NCI-H524 (cell line): ENCODE measurements around the gene SLC6A5.
"Not testable (repeated sequence)": the region's sequence is repeated elsewhere in the genome, so short reads cannot be mapped to it uniquely, and the experiment has no call there.

Experiments used
- DNase-seq, 2 experiments: peaks; one replicate each; lab custom pipeline; 2025; lab: John Stamatoyannopoulos, UW

Gene SLC6A5

DNA sequence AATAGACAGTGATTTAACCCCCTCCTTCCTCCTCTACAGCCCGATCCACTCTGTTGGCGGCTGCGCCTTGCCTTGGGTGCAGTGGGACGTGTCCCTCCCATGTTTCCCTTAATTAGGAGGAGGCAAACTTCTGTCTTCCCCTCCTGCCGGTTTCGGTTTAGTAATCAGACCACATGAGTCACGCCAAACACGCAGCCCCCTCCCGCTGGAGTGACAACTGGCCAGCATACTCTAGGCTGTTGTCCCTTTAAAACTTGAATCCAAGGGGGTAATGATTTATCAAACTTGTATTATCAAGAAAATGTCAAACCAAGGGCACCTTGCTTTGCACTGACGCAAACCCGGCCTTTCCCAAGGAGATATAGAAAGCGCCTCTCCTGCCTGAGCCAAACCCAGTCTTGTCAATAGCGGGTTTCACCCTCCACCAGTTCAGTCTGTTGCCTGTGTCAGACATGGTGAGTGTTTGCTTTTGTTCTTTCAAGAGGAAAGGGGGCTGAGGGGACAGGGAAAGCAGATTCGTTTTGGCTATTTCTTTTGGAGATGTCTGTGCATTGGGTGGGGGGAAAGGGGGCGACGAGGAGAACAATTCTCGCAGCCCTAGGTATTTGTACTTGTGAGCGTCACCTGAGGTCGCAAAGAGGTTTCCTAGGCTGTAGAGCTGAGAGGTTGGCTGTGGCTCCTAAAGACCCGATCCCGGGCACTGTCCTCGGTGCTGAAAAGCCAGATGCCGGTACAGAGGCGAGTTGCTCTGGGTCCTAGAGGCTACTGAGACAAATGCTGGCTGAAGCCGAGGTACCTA is at the start of gene SLC6A5:
TSS of gene SLC6A5 (plus strand) at position 388 of the 799 bp plus-strand sequence. CDS start at position 453, 65 bp downstream.
- peak; percentile 55 to 65 for DNase-seq

DNA sequence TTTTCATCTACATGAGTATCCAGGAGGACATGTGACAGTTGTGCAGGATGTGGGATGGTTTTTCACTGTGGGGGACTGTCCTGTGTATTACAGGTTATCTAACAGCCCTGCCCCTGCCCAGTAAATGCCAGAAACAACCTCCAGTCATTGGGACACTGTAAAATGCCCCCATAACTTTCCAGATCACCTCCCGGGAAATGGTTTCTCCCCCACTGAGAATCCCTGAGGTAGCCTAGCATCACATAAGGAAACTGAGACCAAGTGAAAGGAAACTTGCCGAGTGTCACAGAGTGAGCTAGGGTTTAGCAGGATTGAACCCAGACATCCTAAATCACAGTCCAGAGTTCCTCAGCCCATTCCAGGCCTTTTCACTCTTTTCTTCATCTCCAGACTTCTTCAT is 48.3 kb upstream of the SLC6A5 start:
- no peak for DNase-seq

DNA sequence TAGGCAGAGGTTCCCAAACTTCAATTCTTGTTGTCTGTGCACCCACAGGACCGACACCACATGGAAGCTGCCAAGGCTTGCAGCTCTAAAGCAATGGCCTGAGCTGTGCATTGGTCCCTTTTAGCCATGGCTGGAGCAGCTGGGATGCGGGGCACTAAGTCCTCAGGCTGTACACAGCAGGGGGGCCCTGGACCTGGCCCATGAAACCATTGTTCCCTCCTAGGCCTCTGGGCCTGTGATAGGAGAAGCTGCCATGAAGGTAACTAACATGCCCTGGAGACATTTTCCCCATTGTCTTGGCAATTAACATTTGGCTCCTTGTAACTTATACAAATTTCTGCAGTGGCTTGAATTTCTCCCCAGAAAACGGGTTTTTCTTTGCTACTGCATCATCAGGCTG is 43.6 kb upstream of the SLC6A5 start:
- DNase-seq = no peak

DNA sequence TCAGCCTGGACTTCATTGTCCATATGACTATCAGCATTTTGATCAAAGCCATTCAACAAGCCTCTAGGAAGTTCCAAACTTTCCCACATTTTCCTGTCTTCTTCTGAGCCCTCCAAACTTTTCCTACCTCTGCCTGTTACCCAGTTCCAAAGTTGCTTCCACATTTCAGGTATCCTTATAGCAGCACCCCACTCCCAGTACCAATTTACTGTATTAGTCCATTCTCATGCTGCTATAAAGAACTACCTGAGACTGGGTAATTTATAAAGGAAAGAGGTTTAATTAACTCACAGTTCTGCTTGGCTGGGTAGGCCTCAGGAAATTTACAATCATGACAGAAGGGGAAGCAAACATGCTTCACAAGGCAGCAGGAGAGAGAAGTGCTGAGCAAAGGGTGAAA is 43.0 kb upstream of the SLC6A5 start:
- not testable (repeated sequence) for DNase-seq

DNA sequence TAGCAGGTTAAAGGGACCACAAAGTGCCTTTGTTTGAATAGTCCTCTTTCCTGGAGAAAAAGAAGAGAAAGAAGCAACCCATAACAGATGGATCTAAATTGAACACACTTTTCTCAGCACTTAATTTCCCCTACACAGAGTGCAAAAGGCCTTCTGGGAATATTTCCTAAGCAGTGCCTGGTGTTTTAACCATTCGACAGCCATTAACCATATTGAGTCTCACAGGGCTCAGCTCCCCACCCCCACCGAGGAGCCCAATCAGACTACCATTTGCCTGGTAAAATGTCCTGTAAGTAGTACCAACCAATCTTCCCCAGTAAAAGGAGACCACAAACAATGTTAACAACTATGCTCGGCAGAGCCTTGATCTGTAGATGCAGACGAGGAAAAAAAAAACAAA is 40.7 kb upstream of the SLC6A5 start:
- DNase-seq = no peak

DNA sequence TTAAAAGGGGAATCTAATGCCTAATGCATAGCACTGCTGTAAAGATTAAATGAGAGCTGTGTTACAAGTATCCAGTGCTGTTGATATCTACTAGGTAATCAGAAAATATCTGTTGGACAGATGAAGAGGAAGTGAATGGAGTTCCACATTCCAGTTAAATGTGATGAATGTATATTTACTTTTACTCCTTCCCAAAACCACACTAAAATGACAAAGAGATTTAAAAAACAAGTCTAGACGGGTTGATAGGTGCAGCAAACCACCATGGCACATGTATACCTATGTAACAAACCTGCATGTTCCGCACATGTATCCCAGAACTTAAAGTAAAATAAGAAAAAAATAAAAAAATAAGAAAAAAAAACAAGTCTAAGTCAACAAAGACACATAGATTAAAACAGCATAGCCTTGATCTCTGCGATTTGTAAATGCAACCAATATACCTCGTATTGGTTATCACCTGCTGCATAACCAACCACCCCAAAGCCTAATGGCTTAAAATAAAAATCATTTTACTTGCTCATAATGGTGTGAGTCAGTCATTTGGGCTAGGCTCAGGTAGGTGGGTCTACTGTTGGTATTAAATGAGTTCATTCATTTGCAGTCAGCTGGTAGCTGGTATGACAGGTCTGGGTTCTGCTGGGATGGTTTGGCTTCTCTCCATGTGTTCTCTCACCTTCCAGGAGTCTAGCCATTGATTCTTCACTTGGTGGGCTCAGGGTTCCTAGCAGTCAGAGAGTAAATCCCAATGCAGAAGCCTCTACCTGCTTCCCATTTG is 39.7 kb upstream of the SLC6A5 start:
- no peak for DNase-seq

DNA sequence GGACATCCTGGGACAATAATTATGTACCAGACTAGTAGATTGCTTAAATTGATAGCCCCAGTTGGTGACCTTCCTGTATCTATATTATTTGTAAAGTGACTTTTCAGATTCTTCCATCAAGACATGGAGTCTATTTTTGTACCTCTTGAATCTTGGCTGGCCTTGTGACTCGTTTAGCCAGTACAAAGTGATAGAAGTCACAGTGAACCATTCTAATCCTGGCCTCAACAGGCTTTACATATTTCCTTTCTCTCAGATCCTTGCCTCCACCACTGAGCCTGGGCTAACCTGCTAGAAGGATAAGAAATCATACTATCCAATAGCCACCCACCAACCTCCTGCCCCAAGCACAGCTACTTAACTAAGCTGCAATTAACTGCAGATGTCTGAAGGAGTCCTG is 37.5 kb upstream of the SLC6A5 start:
- no peak for DNase-seq

DNA sequence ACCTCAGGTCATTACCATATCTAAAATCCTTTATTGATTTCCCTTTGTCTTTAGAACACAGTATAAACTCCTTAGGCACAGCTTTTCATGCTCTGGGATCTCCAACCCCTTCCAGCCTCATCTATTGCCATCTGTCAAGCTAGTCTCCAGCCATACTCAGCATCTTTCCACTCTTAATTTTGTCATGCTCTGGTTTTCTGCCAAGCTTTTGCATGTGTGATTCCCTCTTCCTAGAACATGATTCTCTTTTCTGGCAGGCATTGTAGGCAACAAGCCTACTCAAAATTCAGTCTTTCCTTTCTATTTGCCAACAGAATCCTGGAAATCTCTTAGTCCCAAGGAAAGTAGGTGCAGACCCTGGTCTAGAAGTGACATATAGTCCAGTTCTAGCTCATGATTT is 35.5 kb upstream of the SLC6A5 start:
- DNase-seq = peak in 1 of 2 experiments; percentile 29

DNA sequence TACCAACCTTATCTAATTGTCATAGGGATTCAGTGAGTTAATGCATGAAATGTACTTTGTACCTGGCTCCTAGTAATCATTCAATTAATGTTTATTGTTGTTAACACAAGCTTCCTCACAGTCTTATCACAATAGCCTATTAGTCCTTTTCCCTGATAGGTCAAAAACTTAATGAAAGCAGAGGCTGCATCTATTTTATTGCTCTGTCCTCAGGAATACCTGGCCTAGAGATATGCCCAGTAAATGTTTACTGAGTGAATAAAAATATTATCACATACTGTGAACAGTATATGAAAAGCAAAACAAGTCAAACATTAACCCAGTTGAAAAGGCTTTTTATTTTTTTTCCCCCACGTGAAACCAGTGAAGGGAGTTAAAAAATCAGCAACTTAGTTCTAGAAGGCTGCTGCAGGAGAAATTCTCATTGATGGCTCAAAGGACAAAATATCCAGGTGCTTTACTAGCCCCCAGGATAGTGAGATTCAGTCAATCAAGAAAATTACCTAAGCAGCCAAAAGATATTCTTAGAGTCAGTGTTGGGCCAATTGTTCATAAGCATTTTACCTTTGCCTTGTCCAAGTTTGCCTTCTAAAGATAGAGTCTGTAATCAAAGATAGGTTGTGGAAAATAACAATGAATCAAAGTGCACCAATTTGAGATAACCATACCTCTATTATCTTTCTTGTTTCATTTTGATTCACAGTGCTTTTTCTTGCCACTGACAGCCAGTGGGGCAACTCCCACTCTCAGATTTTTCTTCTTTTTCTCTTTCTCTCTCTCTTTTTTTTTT is 34.4 kb upstream of the SLC6A5 start:
- DNase-seq = no peak

DNA sequence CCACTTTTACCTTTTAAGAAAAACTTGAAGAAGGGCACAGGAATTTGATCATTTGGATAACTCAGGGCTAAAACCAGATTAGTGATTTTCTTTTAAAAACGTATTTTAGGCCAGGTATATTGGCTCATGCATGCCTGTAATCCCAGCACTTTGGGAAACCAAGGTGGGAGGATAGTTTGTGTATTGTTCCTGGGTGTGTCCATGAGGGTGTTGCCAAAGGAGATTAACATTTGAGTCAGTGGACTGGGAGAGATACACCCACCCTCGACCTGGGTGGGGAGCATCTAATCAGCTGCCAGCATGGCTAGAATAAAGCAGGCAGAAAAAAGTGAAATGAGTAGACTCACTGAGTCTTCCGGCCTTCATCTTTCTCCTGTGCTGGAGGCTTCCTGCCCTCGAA is 33.3 kb upstream of the SLC6A5 start:
- not testable (repeated sequence) for DNase-seq

DNA sequence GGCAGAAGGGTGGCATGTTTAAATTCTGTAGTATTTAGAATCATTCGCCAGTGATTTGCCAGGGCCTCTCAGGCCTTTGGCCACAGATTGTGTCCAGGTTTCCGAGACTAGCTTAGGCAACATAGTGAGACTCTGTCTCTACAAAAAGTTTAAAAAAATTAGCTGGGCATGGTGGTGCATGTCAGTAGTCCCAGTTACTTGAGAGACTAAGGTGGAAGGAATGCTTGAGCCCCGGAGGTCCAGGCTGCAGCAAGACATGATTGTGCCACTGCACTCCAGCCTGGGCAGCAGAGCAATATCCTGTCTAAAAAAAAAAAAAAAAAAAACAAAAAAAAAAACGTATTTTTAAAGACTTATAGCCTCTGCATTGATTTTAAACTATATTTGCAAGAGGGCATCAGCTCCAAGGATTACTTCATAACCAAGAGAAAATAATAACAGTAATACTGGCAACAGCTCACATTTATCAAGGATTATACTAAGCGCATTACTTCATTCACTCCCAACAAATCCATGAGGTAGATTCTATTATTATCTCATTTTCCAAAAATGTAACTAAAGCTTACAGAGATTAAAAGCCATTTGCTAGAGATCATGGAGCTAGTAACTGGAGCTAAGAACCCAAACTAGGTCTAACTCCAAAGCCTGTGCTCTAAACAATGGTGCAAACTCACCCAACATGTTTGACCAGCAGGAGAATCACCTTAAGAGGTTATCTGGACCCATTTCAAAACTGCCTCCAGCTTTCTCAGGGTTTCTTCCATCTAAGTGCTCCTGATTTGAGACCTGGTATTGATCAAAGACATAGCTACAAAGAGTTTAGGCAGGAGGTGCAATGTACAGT is 32.6 kb upstream of the SLC6A5 start:
- DNase-seq = no peak

DNA sequence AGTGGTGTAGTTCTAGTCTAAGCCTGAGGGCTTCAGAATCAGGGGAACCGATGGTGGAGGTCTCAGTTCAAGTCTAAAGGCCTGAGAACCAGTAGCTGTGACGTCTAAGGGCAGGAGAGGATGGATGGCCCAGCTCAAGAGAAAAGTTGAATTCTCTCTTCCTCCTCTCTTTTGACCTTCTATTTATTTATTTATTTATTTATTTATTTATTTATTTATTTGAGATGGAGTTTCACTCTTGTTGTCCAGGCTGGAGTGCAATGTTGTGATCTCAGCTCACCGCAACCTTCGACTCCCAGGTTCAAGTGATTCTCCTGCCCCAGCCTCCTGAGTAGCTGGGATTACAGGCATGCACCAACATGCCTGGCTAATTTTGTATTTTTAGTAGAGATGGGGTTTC is 19.7 kb upstream of the SLC6A5 start:
- not testable (repeated sequence) for DNase-seq

DNA sequence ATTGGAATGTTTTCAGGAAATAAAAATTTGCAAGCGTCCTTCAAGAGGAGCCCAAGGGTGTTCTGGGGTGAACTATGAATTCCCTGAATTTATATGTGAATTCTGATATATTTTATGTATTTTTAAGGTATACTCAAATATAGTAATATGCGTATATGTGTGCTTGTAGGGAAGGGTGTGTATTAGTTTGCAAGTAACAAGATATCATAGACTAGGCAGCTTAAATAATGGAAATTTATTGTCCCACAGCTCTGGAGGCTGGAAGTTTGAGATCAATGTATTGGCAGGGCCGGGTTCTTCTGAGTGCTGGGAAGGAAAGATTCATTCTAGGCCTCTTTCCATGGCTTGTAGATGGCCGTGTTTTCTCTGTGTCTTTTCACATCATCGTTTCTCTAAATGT is 16.2 kb upstream of the SLC6A5 start:
- no peak for DNase-seq

DNA sequence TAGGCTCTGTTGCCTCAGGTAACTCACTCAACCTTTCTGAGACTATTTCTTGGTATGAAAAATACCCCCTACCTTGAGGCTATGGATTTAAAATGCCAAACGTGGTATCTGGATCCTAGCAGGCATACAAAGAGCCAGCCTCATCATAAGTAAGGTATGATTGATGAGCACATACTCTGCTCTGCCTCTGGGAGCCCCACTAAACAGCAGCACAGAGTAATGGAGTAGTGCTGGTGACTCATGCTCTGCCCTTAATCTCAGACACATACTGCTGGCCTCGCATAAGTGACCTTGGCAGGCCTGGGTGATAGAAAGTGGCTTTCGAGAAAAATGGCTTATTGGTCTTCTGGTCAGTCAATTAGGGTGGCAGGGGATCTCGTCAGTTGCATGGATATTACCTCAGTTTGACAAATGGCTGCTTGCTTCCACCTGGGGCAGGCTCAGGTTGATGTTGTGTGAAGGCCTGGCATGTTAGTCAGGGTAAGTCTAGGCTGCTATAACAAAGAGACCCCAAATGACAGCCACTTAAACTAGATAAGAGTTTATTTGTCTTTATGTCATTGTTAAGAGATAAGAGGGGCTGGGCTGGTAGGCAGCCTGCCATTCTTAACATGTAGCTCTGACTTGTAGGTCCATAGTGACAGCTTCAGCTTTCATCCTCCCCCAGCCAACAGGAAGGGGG is 15.2 kb upstream of the SLC6A5 start:
- DNase-seq = no peak

DNA sequence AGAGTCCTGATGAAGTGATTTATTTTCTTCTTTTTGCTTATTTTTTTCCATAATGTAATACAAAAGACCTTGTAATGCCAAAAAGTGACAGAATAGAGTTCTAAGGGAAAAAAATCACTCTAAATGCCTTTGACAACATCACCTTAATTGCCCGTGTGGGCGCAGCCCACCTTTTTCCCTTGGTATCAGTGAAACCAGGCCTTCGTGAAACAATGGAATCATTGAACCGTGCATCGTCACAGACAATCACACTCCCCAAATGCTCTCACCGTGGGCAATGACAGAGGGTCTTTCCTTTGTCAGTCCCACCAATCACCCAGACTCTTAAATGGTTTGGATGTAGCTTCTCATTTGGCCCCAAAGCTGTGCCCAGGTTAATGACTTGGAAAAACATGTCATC is 9.6 kb upstream of the SLC6A5 start:
- no peak for DNase-seq

DNA sequence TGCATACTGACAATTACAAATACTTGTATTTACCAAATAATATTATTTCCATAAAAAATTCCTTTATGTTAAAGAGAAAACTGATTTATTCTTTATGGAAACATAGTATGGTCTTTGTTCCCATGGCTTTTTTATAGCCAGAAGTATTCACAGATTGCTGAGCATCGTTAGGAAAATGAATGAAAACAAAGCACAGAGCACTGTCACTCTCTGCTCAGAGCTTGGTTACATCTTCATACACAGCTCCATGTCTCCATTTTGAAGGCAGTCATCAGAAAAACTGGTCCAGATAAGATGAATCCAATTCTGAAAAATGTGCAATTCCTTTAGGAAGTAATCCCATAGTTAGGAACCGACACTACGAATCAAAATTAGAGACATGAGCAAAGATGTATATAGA is 9.0 kb upstream of the SLC6A5 start:
- DNase-seq = no peak

DNA sequence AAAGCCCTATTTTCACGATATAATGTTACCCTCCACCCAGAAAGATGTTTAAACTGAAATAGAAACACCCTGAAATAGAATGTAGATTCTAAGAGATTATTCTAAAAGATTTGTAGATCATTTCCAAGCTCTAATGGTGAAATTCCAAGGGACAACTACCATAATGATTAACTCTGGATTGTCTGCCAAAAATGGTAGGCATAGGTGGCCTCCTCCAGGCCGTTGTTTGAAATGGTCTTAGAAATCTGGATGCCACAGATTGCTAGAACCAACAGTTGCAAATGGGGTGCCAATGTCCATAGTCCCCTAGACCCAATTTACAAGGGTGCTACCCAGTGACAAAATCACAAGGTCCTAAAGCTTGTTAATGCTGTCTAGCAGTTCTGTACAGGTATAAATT is 6.7 kb upstream of the SLC6A5 start:
- no peak for DNase-seq

DNA sequence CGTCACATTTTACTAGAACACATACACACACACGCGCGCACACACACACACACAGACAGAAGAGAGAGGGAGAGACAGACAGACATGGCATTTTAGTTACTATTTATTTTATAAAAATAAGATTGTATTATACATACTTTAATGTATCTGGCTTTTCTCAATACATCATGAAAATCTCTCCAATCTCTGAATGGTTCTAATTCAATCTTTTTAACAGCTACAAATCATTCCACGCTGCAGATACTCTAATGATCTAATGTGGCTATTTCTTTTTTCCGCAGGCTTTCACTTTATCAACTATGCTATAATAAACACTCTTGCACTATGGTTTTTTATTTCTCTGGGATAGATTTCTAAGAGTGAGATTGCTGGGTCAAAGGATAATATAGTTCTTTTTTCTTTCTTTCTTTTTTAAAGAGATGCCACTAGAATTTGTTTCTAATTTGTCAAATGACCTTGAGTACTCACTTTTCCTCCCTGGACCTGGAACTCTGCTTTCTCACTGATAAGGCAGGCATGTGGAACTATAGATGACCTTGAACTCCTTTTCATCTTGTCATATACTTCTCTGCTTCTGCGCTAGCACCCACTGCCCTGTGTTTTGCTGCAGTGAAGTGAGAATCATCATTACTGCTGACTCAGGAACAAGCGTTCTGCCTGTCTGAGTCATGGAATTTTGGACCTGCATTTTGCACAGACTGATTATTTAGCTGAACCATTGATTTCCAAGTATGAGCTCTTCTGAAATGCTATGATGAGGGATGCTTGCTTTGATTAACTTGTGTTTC is 4.9 kb upstream of the SLC6A5 start:
- DNase-seq = no peak

DNA sequence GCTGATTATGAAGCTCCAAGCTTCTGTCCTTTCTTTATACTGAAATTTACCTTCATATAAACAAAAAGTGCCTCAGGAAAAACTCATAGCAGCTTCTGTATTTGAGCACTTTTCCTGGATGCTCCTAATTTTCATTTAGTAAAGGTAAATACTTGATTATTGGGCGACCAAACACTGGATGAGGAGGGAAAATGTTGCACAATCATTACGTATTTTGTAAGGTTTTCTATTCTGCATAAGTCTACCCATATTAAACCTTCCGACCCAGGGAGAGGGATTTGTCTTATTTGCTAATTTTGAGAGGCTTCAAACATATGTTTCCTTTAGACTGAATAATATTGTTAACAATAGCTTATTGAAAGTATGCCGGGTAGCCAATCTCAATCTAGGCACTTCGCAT is 4.3 kb upstream of the SLC6A5 start:
- no peak for DNase-seq
